Measurements from ENCODE around the gene CDH13.

The CDH13 gene

GRCh38 chr16:82960918-82961317 is 334.1 kb downstream of the CDH13 start:
- Histone ChIP-seq H3K27ac (ENCODE audit: low read depth, low read length) (no peak overlapping the region), H3K4ac (ENCODE audit: low read depth, low read length) (no peak overlapping the region), H2BK120ac (ENCODE audit: low read depth, low read length) (no peak overlapping the region), H2BK15ac (replicated peaks; ENCODE audit: low read depth) (no peak overlapping the region), H3K27me3 (ENCODE audit: insufficient read depth, low read length, poor library complexity) (no peaks in the 10 kb centered on the region), H3K79me2 (ENCODE audit: control insufficient read depth, insufficient read depth, low read length) (no peaks in the 10 kb centered on the region), H3K79me1 (ENCODE audit: low read length) (no peaks in the 10 kb centered on the region), H4K5ac (ENCODE audit: low read length) (no peak overlapping the region), H4K8ac (ENCODE audit: low read depth, low read length) (no peak overlapping the region), H3K56ac (ENCODE audit: low read length) (no peak overlapping the region), H3K4me1 (ENCODE audit: control insufficient read depth, low read depth, low read length) (no peaks in the 10 kb centered on the region), H3K18ac (ENCODE audit: low read length) (no peak overlapping the region), H2BK5ac (ENCODE audit: low read length) (no peak overlapping the region), H2AK5ac (ENCODE audit: low read length) (no peak overlapping the region), H3K4me3 (ENCODE audit: low read length) (no peak overlapping the region), H3K4me2 (ENCODE audit: low read length) (no peak overlapping the region), H3K36me3 (ENCODE audit: control insufficient read depth, insufficient read depth, low read length) (no peaks in the 10 kb centered on the region), H3K23ac (ENCODE audit: low read length) (no peak overlapping the region), H3K9ac (ENCODE audit: low read length) (no peak overlapping the region)
- no CpG with 5 or more reads among the region's 10 CpGs for WGBS (ENCODE audit: extremely low coverage, insufficient coverage, low lambda C conversion rate)
- no peak for DNase-seq

GRCh38 chr16:82963653-82964052 is 336.9 kb downstream of the CDH13 start:
- Histone ChIP-seq H3K4me2 (ENCODE audit: low read length) (no peak overlapping the region), H4K5ac (ENCODE audit: low read length) (no peak overlapping the region), H3K4me1 (ENCODE audit: control insufficient read depth, low read depth, low read length) (no peaks in the 10 kb centered on the region), H2BK5ac (ENCODE audit: low read length) (no peak overlapping the region), H3K56ac (ENCODE audit: low read length) (no peak overlapping the region), H3K23ac (ENCODE audit: low read length) (no peak overlapping the region), H2BK15ac (replicated peaks; ENCODE audit: low read depth) (no peak overlapping the region), H3K18ac (ENCODE audit: low read length) (no peak overlapping the region), H3K9ac (ENCODE audit: low read length) (no peak overlapping the region), H3K4ac (ENCODE audit: low read depth, low read length) (no peak overlapping the region), H3K27me3 (ENCODE audit: insufficient read depth, low read length, poor library complexity) (no peaks in the 10 kb centered on the region), H2AK5ac (ENCODE audit: low read length) (no peak overlapping the region), H3K79me1 (ENCODE audit: low read length) (no peaks in the 10 kb centered on the region), H2BK120ac (ENCODE audit: low read depth, low read length) (no peak overlapping the region), H3K27ac (ENCODE audit: low read depth, low read length) (no peak overlapping the region), H4K8ac (ENCODE audit: low read depth, low read length) (no peak overlapping the region), H3K4me3 (ENCODE audit: low read length) (no peak overlapping the region), H3K36me3 (ENCODE audit: control insufficient read depth, insufficient read depth, low read length) (no peaks in the 10 kb centered on the region), H3K79me2 (ENCODE audit: control insufficient read depth, insufficient read depth, low read length) (no peaks in the 10 kb centered on the region)
- no CpG with 5 or more reads among the region's 11 CpGs for WGBS (ENCODE audit: extremely low coverage, insufficient coverage, low lambda C conversion rate)
- no peak for DNase-seq

GRCh38 chr16:82965808-82966207 is 339.0 kb downstream of the CDH13 start:
- no peaks in the 10 kb centered on the region for H3K79me2 ChIP-seq (ENCODE audit: control insufficient read depth, insufficient read depth, low read length)
- no peak overlapping the region for H3K27ac ChIP-seq (ENCODE audit: low read depth, low read length)
- H2BK120ac ChIP-seq (ENCODE audit: low read depth, low read length): no peak overlapping the region
- H3K18ac ChIP-seq (ENCODE audit: low read length): no peak overlapping the region
- no peaks in the 10 kb centered on the region for H3K36me3 ChIP-seq (ENCODE audit: control insufficient read depth, insufficient read depth, low read length)
- H3K79me1 ChIP-seq (ENCODE audit: low read length): no peaks in the 10 kb centered on the region
- no peak for DNase-seq
- no peak overlapping the region for H2AK5ac ChIP-seq (ENCODE audit: low read length)
- H4K8ac ChIP-seq (ENCODE audit: low read depth, low read length): no peak overlapping the region
- no CpG with 5 or more reads among the region's 5 CpGs for WGBS (ENCODE audit: extremely low coverage, insufficient coverage, low lambda C conversion rate)
- H3K23ac ChIP-seq (ENCODE audit: low read length): no peak overlapping the region
- no peak overlapping the region for H3K9ac ChIP-seq (ENCODE audit: low read length)
- H4K5ac ChIP-seq (ENCODE audit: low read length): no peak overlapping the region
- no peak overlapping the region for H3K4me2 ChIP-seq (ENCODE audit: low read length)
- H3K56ac ChIP-seq (ENCODE audit: low read length): no peak overlapping the region
- H3K4me3 ChIP-seq (ENCODE audit: low read length): no peak overlapping the region
- no peak overlapping the region for H2BK5ac ChIP-seq (ENCODE audit: low read length)
- H3K4me1 ChIP-seq (ENCODE audit: control insufficient read depth, low read depth, low read length): no peaks in the 10 kb centered on the region
- H2BK15ac ChIP-seq (replicated peaks; ENCODE audit: low read depth): no peak overlapping the region
- H3K4ac ChIP-seq (ENCODE audit: low read depth, low read length): no peak overlapping the region
- H3K27me3 ChIP-seq (ENCODE audit: insufficient read depth, low read length, poor library complexity): no peaks in the 10 kb centered on the region

- no peak overlapping the region for H2BK5ac ChIP-seq (ENCODE audit: low read length)
- H3K23ac ChIP-seq (ENCODE audit: low read length): no peak overlapping the region
- no CpG with 5 or more reads among the region's 7 CpGs for WGBS (ENCODE audit: extremely low coverage, insufficient coverage, low lambda C conversion rate)
Measured at GRCh38 chr16:82967424-82967823, 340.7 kb downstream of the CDH13 start.

GRCh38 chr16:82971126-82971525 is 344.4 kb downstream of the CDH13 start:
- H3K9ac ChIP-seq (ENCODE audit: low read length): no peak overlapping the region
- no peak overlapping the region for H3K27ac ChIP-seq (ENCODE audit: low read depth, low read length)
- no peak overlapping the region for H4K8ac ChIP-seq (ENCODE audit: low read depth, low read length)
- no peak for DNase-seq
- no peak overlapping the region for H3K56ac ChIP-seq (ENCODE audit: low read length)
- no peak overlapping the region for H3K4me3 ChIP-seq (ENCODE audit: low read length)
- no peak overlapping the region for H3K4ac ChIP-seq (ENCODE audit: low read depth, low read length)
- no peak overlapping the region for H4K5ac ChIP-seq (ENCODE audit: low read length)
- no peaks in the 10 kb centered on the region for H3K27me3 ChIP-seq (ENCODE audit: insufficient read depth, low read length, poor library complexity)
- no peaks in the 10 kb centered on the region for H3K4me1 ChIP-seq (ENCODE audit: control insufficient read depth, low read depth, low read length)
- H3K79me1 ChIP-seq (ENCODE audit: low read length): no peaks in the 10 kb centered on the region
- H3K23ac ChIP-seq (ENCODE audit: low read length): no peak overlapping the region
- no peak overlapping the region for H2BK120ac ChIP-seq (ENCODE audit: low read depth, low read length)
- WGBS (ENCODE audit: extremely low coverage, insufficient coverage, low lambda C conversion rate): no CpG with 5 or more reads among the region's 5 CpGs
- H3K18ac ChIP-seq (ENCODE audit: low read length): no peak overlapping the region
- no peaks in the 10 kb centered on the region for H3K79me2 ChIP-seq (ENCODE audit: control insufficient read depth, insufficient read depth, low read length)
- no peak overlapping the region for H3K4me2 ChIP-seq (ENCODE audit: low read length)
- H2BK5ac ChIP-seq (ENCODE audit: low read length): no peak overlapping the region
- no peak overlapping the region for H2AK5ac ChIP-seq (ENCODE audit: low read length)
- H3K36me3 ChIP-seq (ENCODE audit: control insufficient read depth, insufficient read depth, low read length): no peaks in the 10 kb centered on the region
- no peak overlapping the region for H2BK15ac ChIP-seq (replicated peaks; ENCODE audit: low read depth)

More at GRCh38 chr16:82967424-82967823, 340.7 kb downstream of the CDH13 start:
- Histone ChIP-seq H2BK120ac (ENCODE audit: low read depth, low read length) (no peak overlapping the region), H3K18ac (ENCODE audit: low read length) (no peak overlapping the region), H3K4me1 (ENCODE audit: control insufficient read depth, low read depth, low read length) (no peaks in the 10 kb centered on the region), H3K4me2 (ENCODE audit: low read length) (no peak overlapping the region), H2BK15ac (replicated peaks; ENCODE audit: low read depth) (no peak overlapping the region), H3K9ac (ENCODE audit: low read length) (no peak overlapping the region), H3K27ac (ENCODE audit: low read depth, low read length) (no peak overlapping the region), H3K79me2 (ENCODE audit: control insufficient read depth, insufficient read depth, low read length) (no peaks in the 10 kb centered on the region), H3K36me3 (ENCODE audit: control insufficient read depth, insufficient read depth, low read length) (no peaks in the 10 kb centered on the region), H2AK5ac (ENCODE audit: low read length) (no peak overlapping the region), H3K4ac (ENCODE audit: low read depth, low read length) (no peak overlapping the region), H3K27me3 (ENCODE audit: insufficient read depth, low read length, poor library complexity) (no peaks in the 10 kb centered on the region), H4K8ac (ENCODE audit: low read depth, low read length) (no peak overlapping the region), H3K4me3 (ENCODE audit: low read length) (no peak overlapping the region), H3K79me1 (ENCODE audit: low read length) (no peaks in the 10 kb centered on the region), H3K56ac (ENCODE audit: low read length) (no peak overlapping the region), H4K5ac (ENCODE audit: low read length) (no peak overlapping the region)
- no peak for DNase-seq

GRCh38 chr16:82972331-82972919 is 345.7 kb downstream of the CDH13 start:
- H3K27me3 ChIP-seq (ENCODE audit: insufficient read depth, low read length, poor library complexity): no peaks in the 10 kb centered on the region
- no peak overlapping the region for H3K18ac ChIP-seq (ENCODE audit: low read length)
- no peaks in the 10 kb centered on the region for H3K79me2 ChIP-seq (ENCODE audit: control insufficient read depth, insufficient read depth, low read length)
- H2BK15ac ChIP-seq (replicated peaks; ENCODE audit: low read depth): no peak overlapping the region
- H4K5ac ChIP-seq (ENCODE audit: low read length): no peak overlapping the region
- no peak overlapping the region for H2BK120ac ChIP-seq (ENCODE audit: low read depth, low read length)
- no peak overlapping the region for H4K8ac ChIP-seq (ENCODE audit: low read depth, low read length)
- no peaks in the 10 kb centered on the region for H3K36me3 ChIP-seq (ENCODE audit: control insufficient read depth, insufficient read depth, low read length)
- H3K4me3 ChIP-seq (ENCODE audit: low read length): no peak overlapping the region
- H3K4me2 ChIP-seq (ENCODE audit: low read length): no peak overlapping the region
- no peak overlapping the region for H2AK5ac ChIP-seq (ENCODE audit: low read length)
- no peak overlapping the region for H3K4ac ChIP-seq (ENCODE audit: low read depth, low read length)
- WGBS (ENCODE audit: extremely low coverage, insufficient coverage, low lambda C conversion rate): no CpG with 5 or more reads among the region's 4 CpGs
- no peaks in the 10 kb centered on the region for H3K4me1 ChIP-seq (ENCODE audit: control insufficient read depth, low read depth, low read length)
- no peak overlapping the region for H3K23ac ChIP-seq (ENCODE audit: low read length)
- H2BK5ac ChIP-seq (ENCODE audit: low read length): no peak overlapping the region
- H3K79me1 ChIP-seq (ENCODE audit: low read length): no peaks in the 10 kb centered on the region
- DNase-seq: no peak
- no peak overlapping the region for H3K27ac ChIP-seq (ENCODE audit: low read depth, low read length)
- no peak overlapping the region for H3K56ac ChIP-seq (ENCODE audit: low read length)
- H3K9ac ChIP-seq (ENCODE audit: low read length): no peak overlapping the region

Measured in mesendoderm (in vitro differentiated cells).